NCI-H69 (cell line): ENCODE measurements around the gene LCN2.

Experiments
- DNase-seq: peaks from one replicate; lab custom pipeline; 2025; lab: John Stamatoyannopoulos, UW

Gene LCN2

GRCh38 chr9:128201441-128202369 lies 52.5 kb downstream of the LCN2 start:
- DNase-seq = peak; percentile 54

- DNase-seq = no peak
Measured at GRCh38 chr9:128202648-128203023, 53.4 kb downstream of the LCN2 start.
